Upper lobe of left lung (tissue), 6 donors: ENCODE data around the gene ZNF527. TPM values are rescaled to one million over a fixed set of nuclear protein-coding genes. Genes with fewer than 3 reads are reported as not detected.
"Not testable (repeated sequence)": the region's sequence is repeated elsewhere in the genome, so short reads cannot be mapped to it uniquely, and the experiment has no call there.

Source experiments
- ATAC-seq, 2 donors: fragments of 200-7000 bp; cut with Tn5 transposase; one replicate each; pipeline ENCODE4 v1.9.1; 2022; ENCODE audit warnings: mild to moderate bottlenecking in 2 of 2, moderate library complexity in 2 of 2; ENCODE audit not compliant: low FRiP score in 2 of 2
- DNase-seq, 2 donors: peaks; one replicate each; pipeline ENCODE4 v3.0.0-alpha.2; 2019 to 2020
- H3K27ac ChIP-seq, 4 donors: fragments of 200-600 bp; sonication (generic); one replicate each; pipeline ENCODE4 v1.5.1; 2016 to 2019
- H3K27me3 ChIP-seq, 4 donors: fragments of 200-600 bp; sonication (generic); one replicate each; pipeline ENCODE4 v1.5.1; 2017 to 2019
- H3K36me3 ChIP-seq, 4 donors: fragments of 200-600 bp; sonication (generic); one replicate each; pipeline ENCODE4 v1.5.1; 2016 to 2019
- H3K4me1 ChIP-seq, 4 donors: fragments of 200-600 bp; sonication (generic); one replicate each; pipeline ENCODE4 v1.5.1; 2018 to 2019
- H3K4me3 ChIP-seq, 4 donors: fragments of 200-600 bp; sonication (generic); one replicate each; pipeline ENCODE4 v1.5.1; 2017 to 2019; ENCODE audit warnings: mild to moderate bottlenecking in 2 of 4, moderate library complexity in 1 of 4
- H3K9me3 ChIP-seq, 4 donors: fragments of 200-600 bp; sonication (generic); one replicate each; pipeline ENCODE4 v1.5.1; 2018 to 2019
- EP300 ChIP-seq, 4 donors: sonication (generic); formaldehyde crosslinking; IDR thresholded peaks; one replicate each; pipeline ENCODE4 v1.5.1; 2017; ENCODE audit warnings: antibody characterized with exemption in 4 of 4, control low read depth in 2 of 4
- POLR2A ChIP-seq, 4 donors: fragments of 450-650 bp; IDR thresholded peaks; one replicate each; pipeline ENCODE4 v1.5.1; 2016 to 2017; ENCODE audit warnings: antibody characterized with exemption in 4 of 4, mild to moderate bottlenecking in 2 of 4
- POLR2AphosphoS5 ChIP-seq, 2 donors: sonication (generic); formaldehyde crosslinking; IDR thresholded peaks; one replicate each; pipeline ENCODE4 v1.5.1; 2017; ENCODE audit warnings: antibody characterized with exemption in 2 of 2
- WGBS, 2 donors: methylation state at CpG; one replicate each; pipeline ENCODE4 v1.1.5; 2017 to 2018; 5-methylcytosine and 5-hydroxymethylcytosine counted together
- total RNA-seq, 6 donors: library from RNA; depleted of rRNA in 4 of 6; stranded (reverse); fragments of >200 nt in 4 of 6; gene quantifications; one replicate each; pipeline versions ENCODE4 v1.1.0 to v1.2.1, GENCODE V29; 2016 to 2021
- TF ChIP-seq, protein P1 (sequence below), 6 experiments: fragments of 450-650 bp in 4 of 6; fragments of 200-600 bp in 2 of 6; sonication (generic) in 2 of 6; IDR thresholded peaks; one replicate each; pipeline ENCODE4 v1.5.1; 2016 to 2019; ENCODE audit warnings: antibody characterized with exemption in 6 of 6
- donor health status: DM: no; HTN: no; CAD: no; lungs with moderate emphysema.
- donor health status: DM: no; HTN: yes; CAD: no; lungs with severe emphysema.

The ZNF527 gene
- total RNA-seq, 6 donors from 2014 or later, result 2.1 to 8.9 (median 3.5) TPM

DNA sequence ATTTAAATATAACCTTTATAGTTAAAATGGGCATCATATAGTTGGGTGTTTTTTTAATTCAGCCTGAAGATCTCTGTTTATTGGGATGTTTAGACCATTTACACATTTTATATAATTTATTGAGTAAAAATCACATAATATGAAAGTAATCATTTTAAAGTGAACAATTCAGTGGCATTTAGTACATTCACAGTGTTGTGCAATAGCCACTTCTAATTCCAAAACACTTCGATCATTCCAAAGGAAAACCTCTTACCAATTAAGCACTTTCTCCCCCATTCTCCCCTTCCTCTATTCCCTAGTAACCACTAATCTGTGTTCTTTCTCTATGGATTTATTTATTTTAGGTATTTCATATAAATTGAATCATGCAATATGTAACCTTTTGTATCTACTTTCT, 30.2 kb downstream of the ZNF527 start:
- Histone ChIP-seq H3K9me3 (peaks cover 30 to 100% (median 81%) of the 10 kb centered on the region in 4 donors), H3K4me1 (no peaks in the 10 kb centered on the region), H3K27ac (no peak overlapping the region), H3K27me3 (no peaks in the 10 kb centered on the region), H3K4me3 (no peak overlapping the region), H3K36me3 (no peaks in the 10 kb centered on the region)
- no peak for DNase-seq
- ATAC-seq, result no peak
- TF ChIP-seq EP300 (IDR thresholded peaks at IDR 0.05), result no peak
- TF ChIP-seq POLR2AphosphoS5 (IDR thresholded peaks at IDR 0.05), result no peak
- no peak for TF ChIP-seq POLR2A (IDR thresholded peaks at IDR 0.05)
- TF ChIP-seq, protein P1, sequence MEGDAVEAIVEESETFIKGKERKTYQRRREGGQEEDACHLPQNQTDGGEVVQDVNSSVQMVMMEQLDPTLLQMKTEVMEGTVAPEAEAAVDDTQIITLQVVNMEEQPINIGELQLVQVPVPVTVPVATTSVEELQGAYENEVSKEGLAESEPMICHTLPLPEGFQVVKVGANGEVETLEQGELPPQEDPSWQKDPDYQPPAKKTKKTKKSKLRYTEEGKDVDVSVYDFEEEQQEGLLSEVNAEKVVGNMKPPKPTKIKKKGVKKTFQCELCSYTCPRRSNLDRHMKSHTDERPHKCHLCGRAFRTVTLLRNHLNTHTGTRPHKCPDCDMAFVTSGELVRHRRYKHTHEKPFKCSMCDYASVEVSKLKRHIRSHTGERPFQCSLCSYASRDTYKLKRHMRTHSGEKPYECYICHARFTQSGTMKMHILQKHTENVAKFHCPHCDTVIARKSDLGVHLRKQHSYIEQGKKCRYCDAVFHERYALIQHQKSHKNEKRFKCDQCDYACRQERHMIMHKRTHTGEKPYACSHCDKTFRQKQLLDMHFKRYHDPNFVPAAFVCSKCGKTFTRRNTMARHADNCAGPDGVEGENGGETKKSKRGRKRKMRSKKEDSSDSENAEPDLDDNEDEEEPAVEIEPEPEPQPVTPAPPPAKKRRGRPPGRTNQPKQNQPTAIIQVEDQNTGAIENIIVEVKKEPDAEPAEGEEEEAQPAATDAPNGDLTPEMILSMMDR (IDR thresholded peaks at IDR 0.05), result no peak
- WGBS, 2 donors, result 96 to 100% methylated on average over 1 of the region's 1 CpG

DNA sequence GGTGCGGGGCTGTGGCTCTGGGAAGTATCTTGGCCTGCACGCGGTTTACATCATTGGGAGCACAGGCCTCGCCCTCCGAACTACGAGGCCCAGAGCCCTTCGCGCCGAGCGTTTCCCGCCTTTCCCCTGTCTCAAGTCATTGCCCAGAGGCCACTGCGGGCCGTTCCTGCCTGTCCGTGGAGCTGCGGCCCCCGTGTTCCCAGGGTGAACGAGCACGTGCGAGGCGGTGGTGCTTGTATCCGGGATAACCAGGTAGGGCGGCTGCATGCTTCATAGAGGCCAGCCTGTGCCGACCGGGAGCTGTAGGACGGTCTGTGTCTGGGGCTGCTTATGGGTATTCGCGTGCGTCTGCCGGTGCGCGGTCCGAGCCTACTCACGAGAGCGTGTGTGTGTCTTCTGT, 32.5 kb downstream of the ZNF527 start:
- no peak overlapping the region for H3K27ac ChIP-seq
- no peak overlapping the region for H3K4me3 ChIP-seq
- H3K9me3 ChIP-seq, result peaks cover 19 to 98% (median 78%) of the 10 kb centered on the region in 4 donors
- no peak for TF ChIP-seq EP300 (IDR thresholded peaks at IDR 0.05)
- TF ChIP-seq, protein P1 (IDR thresholded peaks at IDR 0.05), result no peak
- TF ChIP-seq POLR2A (IDR thresholded peaks at IDR 0.05), result no peak
- TF ChIP-seq POLR2AphosphoS5 (IDR thresholded peaks at IDR 0.05), result no peak
- ATAC-seq (no peak), DNase-seq (peak in 1 of 2 donors; percentile 56)
- no peaks in the 10 kb centered on the region for H3K4me1 ChIP-seq
- WGBS, 2 donors, result 46 to 56% methylated on average over 19 to 31 of the region's 34 CpGs
- H3K36me3 ChIP-seq, result no peaks in the 10 kb centered on the region
- no peaks in the 10 kb centered on the region for H3K27me3 ChIP-seq

DNA sequence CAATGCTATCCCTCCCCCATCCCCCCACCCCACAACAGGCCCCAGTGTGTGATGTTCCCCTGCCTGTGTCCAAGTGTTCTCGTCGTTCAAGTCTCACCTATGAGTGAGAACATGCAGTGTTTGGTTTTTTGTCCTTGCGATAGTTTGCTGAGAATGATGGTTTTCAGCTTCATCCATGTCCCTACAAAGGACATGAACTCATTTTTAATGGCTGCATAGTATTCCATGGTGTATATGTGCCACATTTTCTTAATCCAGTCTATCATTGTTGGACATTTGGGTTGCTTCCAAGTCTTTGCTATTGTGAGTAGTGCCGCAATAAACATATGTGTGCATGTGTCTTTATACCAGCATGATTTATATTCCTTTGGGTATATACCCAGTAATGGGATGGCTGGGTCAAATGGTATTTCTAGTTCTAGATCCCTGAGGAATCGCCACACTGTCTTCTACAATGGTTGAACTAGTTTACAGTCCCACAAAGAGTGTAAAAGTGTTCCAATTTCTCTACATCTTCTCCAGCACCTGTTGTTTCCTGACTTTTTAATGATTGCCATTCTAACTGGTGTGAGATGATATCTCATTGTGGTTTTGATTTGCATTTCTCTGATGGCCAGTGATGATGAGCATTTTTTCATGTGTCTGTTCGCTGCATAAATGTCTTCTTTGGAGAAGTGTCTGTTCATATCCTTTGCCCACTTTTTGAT, 35.4 kb downstream of the ZNF527 start:
- 80 to 88% methylated on average over 6 of the region's 6 CpGs for WGBS, 2 donors
- not testable (repeated sequence) for H3K4me1 ChIP-seq, H3K4me3 ChIP-seq, H3K27me3 ChIP-seq, H3K36me3 ChIP-seq, H3K27ac ChIP-seq, ATAC-seq, DNase-seq
- peaks cover 37 to 98% (median 83%) of the 10 kb centered on the region in 4 donors for H3K9me3 ChIP-seq

DNA sequence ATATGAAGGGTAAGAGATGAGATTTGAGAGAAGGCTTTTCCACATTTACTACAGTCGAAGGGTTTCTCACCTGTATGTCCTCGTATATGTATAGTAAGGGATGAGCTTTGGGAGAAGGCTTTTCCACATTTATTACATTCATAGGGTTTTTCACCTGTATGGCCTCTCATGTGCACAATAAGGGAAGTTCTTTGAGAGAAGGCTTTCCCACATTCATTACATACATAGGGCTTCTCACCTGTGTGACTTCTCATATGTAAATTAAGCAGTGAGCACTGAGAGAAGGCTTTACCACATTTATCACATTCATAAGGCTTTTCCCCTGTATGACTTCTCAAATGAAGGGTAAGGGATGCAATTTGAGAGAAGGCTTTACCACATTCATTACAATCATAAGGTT, 41.8 kb downstream of the ZNF527 start:
- no peak overlapping the region for H3K27ac ChIP-seq
- DNase-seq, result no peak
- TF ChIP-seq POLR2AphosphoS5 (IDR thresholded peaks at IDR 0.05) (no peak), EP300 (IDR thresholded peaks at IDR 0.05) (no peak), POLR2A (IDR thresholded peaks at IDR 0.05) (no peak)
- TF ChIP-seq, protein P1 (IDR thresholded peaks at IDR 0.05), result no peak
- peaks cover 0 to 35% (median 19%) of the 10 kb centered on the region in 4 donors for H3K36me3 ChIP-seq
- peaks cover 93 to 99% (median 96%) of the 10 kb centered on the region in 4 donors for H3K9me3 ChIP-seq
- no peak overlapping the region for H3K4me3 ChIP-seq
- no peak for ATAC-seq
- 94 to 100% methylated on average over 2 of the region's 2 CpGs for WGBS, 2 donors
- H3K4me1 ChIP-seq, result no peaks in the 10 kb centered on the region
- H3K27me3 ChIP-seq, result no peaks in the 10 kb centered on the region

DNA sequence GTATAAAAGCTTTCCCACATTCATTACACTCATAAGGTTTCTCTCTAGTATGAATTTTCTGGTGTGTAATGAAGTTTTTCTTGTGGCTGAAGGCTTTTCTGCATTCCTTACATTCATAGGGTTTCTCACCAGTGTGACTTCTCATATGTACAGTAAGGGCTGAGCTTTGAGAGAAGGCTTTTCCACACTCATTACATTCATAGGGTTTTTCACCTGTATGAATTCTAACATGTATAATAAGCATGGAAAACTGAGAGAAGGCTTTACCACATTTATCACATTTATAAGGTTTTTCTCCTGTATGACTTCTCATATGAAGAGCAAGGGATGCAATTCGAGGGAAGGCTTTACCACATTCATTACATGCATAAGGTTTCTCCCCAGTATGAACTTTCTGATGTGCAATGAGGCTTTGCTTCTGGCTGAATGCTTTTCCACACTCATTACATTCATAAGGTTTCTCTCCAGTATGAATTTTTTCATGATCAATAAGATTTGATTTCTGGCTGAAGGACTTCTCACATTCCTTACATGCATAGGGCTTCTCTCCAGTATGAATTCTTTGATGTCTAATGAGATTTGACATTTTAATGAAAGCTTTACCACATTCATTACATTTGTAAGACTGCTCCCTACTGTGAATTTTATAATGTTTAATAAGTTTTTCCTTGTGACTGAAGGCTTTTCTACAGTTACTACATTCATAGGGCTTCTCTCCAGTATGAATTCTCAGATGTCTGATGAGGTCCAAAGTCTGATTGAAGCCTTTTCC, 42.6 kb downstream of the ZNF527 start:
- no peak for TF ChIP-seq EP300 (IDR thresholded peaks at IDR 0.05)
- TF ChIP-seq POLR2AphosphoS5 (IDR thresholded peaks at IDR 0.05), result no peak
- TF ChIP-seq POLR2A (IDR thresholded peaks at IDR 0.05), result no peak
- TF ChIP-seq, protein P1 (IDR thresholded peaks at IDR 0.05), result no peak
- DNase-seq (no peak), ATAC-seq (no peak)
- WGBS, 2 donors, result 95 to 96% methylated on average over 1 of the region's 1 CpG
- Histone ChIP-seq H3K4me1 (no peaks in the 10 kb centered on the region), H3K36me3 (peaks cover 0 to 35% (median 19%) of the 10 kb centered on the region in 4 donors), H3K4me3 (no peak overlapping the region), H3K9me3 (peaks cover 93 to 99% (median 95%) of the 10 kb centered on the region in 4 donors), H3K27ac (no peak overlapping the region), H3K27me3 (no peaks in the 10 kb centered on the region)
